Measurements from ENCODE around the gene RPL5.

The RPL5 gene

GRCh38 chr1:92859400-92860039 is 27.7 kb downstream of the RPL5 start:
- peak overlapping the region; percentile 78 for H3K4me2 ChIP-seq (ENCODE audit: low read depth, low read length)
- H3K36me3 ChIP-seq (replicated peaks; ENCODE audit: insufficient read depth, low read length) = no peaks in the 10 kb centered on the region
- no peaks in the 10 kb centered on the region for H3K27me3 ChIP-seq (replicated peaks; ENCODE audit: insufficient read depth, low read length)
- peaks cover 21% of the 10 kb centered on the region for H3K79me2 ChIP-seq (ENCODE audit: low read length)
- peaks cover 3% of the 10 kb centered on the region; the same call in 1 of the 2 replicates for H3F3A ChIP-seq (ENCODE audit: insufficient read depth, low read length)
- DNase-seq = no peak
- H3K4me3 ChIP-seq (ENCODE audit: low read length) = peak overlapping the region; percentile 42; the same call in 1 of the 2 replicates
- peaks cover 13% of the 10 kb centered on the region; the same call in 1 of the 2 replicates for H3K4me1 ChIP-seq (ENCODE audit: low read length)
- H3K9me3 ChIP-seq (replicated peaks; ENCODE audit: insufficient read depth, low read length) = no peaks in the 10 kb centered on the region
- H2AFZ ChIP-seq (ENCODE audit: low read length) = 0 out of 2 replicates have a peak overlapping the region, but pooled peaks have one; percentile 61
- H4K20me1 ChIP-seq (ENCODE audit: insufficient read depth, low read length) = no peaks in the 10 kb centered on the region
- H3K9ac ChIP-seq (ENCODE audit: low read length) = peak overlapping the region; percentile 25; the same call in 1 of the 2 replicates
- TF ChIP-seq EZH2phosphoT487 (IDR thresholded peaks at IDR 0.05; ENCODE audit: low read length) (no peak), CTCF (IDR thresholded peaks at IDR 0.05; ENCODE audit: low read length) (no peak), EZH2 (optimal IDR thresholded peaks at IDR 0.05; ENCODE audit: low read depth, low read length) (no peak)
- H3K27ac ChIP-seq (ENCODE audit: low read length) = peak overlapping the region; percentile 16; the same call in 1 of the 2 replicates
- no peaks in the 10 kb centered on the region for H3K9me2 ChIP-seq (replicated peaks; ENCODE audit: insufficient read depth, low read length)

GRCh38 chr1:92862605-92863004 is 30.8 kb downstream of the RPL5 start:
- H3K9me2 ChIP-seq (replicated peaks; ENCODE audit: insufficient read depth, low read length) = no peaks in the 10 kb centered on the region
- H3K4me1 ChIP-seq (ENCODE audit: low read length) = peaks cover 8% of the 10 kb centered on the region; the same call in 1 of the 2 replicates
- no peak overlapping the region for H3K4me2 ChIP-seq (ENCODE audit: low read depth, low read length)
- H3K36me3 ChIP-seq (replicated peaks; ENCODE audit: insufficient read depth, low read length) = no peaks in the 10 kb centered on the region
- H3K27ac ChIP-seq (ENCODE audit: low read length) = no peak overlapping the region
- no peak for DNase-seq
- TF ChIP-seq EZH2phosphoT487 (IDR thresholded peaks at IDR 0.05; ENCODE audit: low read length) (no peak), EZH2 (optimal IDR thresholded peaks at IDR 0.05; ENCODE audit: low read depth, low read length) (no peak), CTCF (IDR thresholded peaks at IDR 0.05; ENCODE audit: low read length) (no peak)
- no peaks in the 10 kb centered on the region for H4K20me1 ChIP-seq (ENCODE audit: insufficient read depth, low read length)
- H3F3A ChIP-seq (ENCODE audit: insufficient read depth, low read length) = peaks cover 3% of the 10 kb centered on the region; the same call in 1 of the 2 replicates
- H3K4me3 ChIP-seq (ENCODE audit: low read length) = no peak overlapping the region
- no peaks in the 10 kb centered on the region for H3K9me3 ChIP-seq (replicated peaks; ENCODE audit: insufficient read depth, low read length)
- no peak overlapping the region for H3K9ac ChIP-seq (ENCODE audit: low read length)
- H2AFZ ChIP-seq (ENCODE audit: low read length) = no peak overlapping the region
- H3K79me2 ChIP-seq (ENCODE audit: low read length) = peaks cover 11% of the 10 kb centered on the region
- H3K27me3 ChIP-seq (replicated peaks; ENCODE audit: insufficient read depth, low read length) = no peaks in the 10 kb centered on the region

- Histone ChIP-seq H3K79me2 (ENCODE audit: low read length) (no peaks in the 10 kb centered on the region), H3K4me1 (ENCODE audit: low read length) (peaks cover 8% of the 10 kb centered on the region; the same call in 1 of the 2 replicates), H2AFZ (ENCODE audit: low read length) (no peak overlapping the region), H3K9ac (ENCODE audit: low read length) (no peak overlapping the region), H3K9me2 (replicated peaks; ENCODE audit: insufficient read depth, low read length) (no peaks in the 10 kb centered on the region), H3K27ac (ENCODE audit: low read length) (no peak overlapping the region), H3K9me3 (replicated peaks; ENCODE audit: insufficient read depth, low read length) (no peaks in the 10 kb centered on the region), H3K36me3 (replicated peaks; ENCODE audit: insufficient read depth, low read length) (no peaks in the 10 kb centered on the region), H3K4me3 (ENCODE audit: low read length) (no peak overlapping the region), H3K27me3 (replicated peaks; ENCODE audit: insufficient read depth, low read length) (no peaks in the 10 kb centered on the region), H3F3A (ENCODE audit: insufficient read depth, low read length) (peaks cover 3% of the 10 kb centered on the region; the same call in 1 of the 2 replicates), H3K4me2 (ENCODE audit: low read depth, low read length) (no peak overlapping the region), H4K20me1 (ENCODE audit: insufficient read depth, low read length) (no peaks in the 10 kb centered on the region)
- TF ChIP-seq CTCF (IDR thresholded peaks at IDR 0.05; ENCODE audit: low read length) = no peak
- no peak for TF ChIP-seq EZH2phosphoT487 (IDR thresholded peaks at IDR 0.05; ENCODE audit: low read length)
- TF ChIP-seq EZH2 (optimal IDR thresholded peaks at IDR 0.05; ENCODE audit: low read depth, low read length) = no peak
- no peak for DNase-seq
Observed at GRCh38 chr1:92864131-92864530, 32.3 kb downstream of the RPL5 start.
